22Rv1 (cell line): Measurements from ENCODE around the gene IVD.

Source experiments
- CTCF ChIP-seq: fragments of 450-650 bp; IDR thresholded peaks from 2 replicates; pipeline ENCODE4 v1.5.1; 2017; ENCODE audit warnings: mild to moderate bottlenecking
- ZFX ChIP-seq: fragments of 450-650 bp; IDR thresholded peaks from 2 replicates; pipeline ENCODE4 v1.6.1; 2017; ENCODE audit warnings: antibody characterized with exemption, borderline replicate concordance

GRCh38 chr15:40469776-40470390, 64.3 kb downstream of the IVD start:
- TF ChIP-seq CTCF (no peak), ZFX (no peak)
